ENCODE data around the gene ERVK3-1.
"Not testable (repeated sequence)": the region's sequence is repeated elsewhere in the genome, so short reads cannot be mapped to it uniquely, and the experiment has no call there.

The ERVK3-1 gene

DNA sequence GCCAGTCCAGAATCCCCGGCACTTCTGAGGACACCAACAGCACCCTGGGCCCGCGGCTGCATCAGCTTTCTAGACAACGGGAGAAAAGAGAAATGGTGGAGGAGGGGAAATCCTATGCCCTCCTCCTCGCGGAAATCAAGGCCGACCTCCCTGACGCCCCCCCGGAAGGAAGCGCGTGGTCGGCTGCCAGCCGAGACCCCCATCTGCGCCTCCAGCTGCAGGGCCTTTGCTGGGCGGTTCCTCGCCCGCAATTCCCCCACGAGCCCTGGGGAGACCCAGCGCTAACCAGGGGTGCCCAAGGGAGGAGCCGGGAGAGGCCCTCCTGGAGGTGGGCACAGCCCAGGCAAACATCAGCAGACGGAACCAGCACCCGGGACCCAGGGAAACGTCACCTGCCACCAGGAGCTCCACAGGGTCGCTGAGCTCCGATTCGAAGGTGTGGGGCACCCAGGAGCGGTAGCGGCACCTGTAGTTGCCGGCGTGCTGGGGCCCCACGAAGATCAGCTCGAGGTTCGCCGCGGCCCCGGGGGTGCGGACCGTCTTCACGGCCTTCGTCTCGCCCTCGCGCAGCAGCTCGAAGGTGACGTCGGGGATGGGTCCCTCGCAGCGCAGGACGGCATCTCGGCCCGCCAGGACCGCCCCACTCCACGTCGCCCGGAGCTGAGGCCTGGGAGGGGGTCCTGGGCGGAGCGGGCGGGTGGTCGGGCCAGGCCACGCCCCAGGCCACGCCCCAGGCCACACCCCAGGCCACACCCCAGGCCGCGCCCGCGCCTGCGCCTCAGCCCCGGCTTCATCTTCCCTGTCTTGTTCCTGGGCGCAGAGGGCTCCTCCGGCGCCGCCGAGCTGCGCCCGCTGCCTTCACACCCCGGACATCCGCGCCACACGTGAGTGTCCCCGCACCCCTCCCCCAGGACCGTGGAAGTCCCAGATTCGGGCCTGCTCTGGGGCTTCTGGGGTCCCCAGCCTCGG, 42.1 kb downstream of the ERVK3-1 start:
- DNase-seq: peak; percentile 48

- not testable (repeated sequence) for DNase-seq
These were observed 42.9 kb downstream of the ERVK3-1 start for GRCh38 chr19:58348080-58348479.

GRCh38 chr19:58349590-58349989, 44.4 kb downstream of the ERVK3-1 start:
- DNase-seq: no peak

GRCh38 chr19:58350001-58350861, 45.1 kb downstream of the ERVK3-1 start:
- DNase-seq: no peak

GRCh38 chr19:58350871-58351557, 45.8 kb downstream of the ERVK3-1 start:
- DNase-seq: no peak

DNA sequence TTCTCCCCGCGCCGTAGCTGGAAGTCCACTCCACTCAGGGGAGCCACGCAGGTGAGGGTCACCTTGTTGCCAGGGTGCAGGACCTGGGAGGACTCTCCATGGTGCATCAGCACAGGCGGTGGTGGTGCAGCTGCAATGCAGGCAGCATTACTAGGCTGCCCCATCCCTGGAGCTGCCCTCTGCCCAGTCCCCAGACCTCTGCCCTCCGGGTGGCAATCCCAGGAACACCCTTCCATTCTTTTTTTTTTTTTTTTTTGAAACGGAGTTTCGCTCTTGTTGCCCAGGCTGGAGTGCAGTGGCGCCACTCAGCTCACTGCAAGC, 46.3 kb downstream of the ERVK3-1 start:
- DNase-seq: no peak

GRCh38 chr19:58351990-58352755, 47.0 kb downstream of the ERVK3-1 start:
- no peak for DNase-seq

- no peak for DNase-seq
These were observed 47.8 kb downstream of the ERVK3-1 start, which contains the start of gene A1BG for GRCh38 chr19:58352760-58353671. Gene A1BG, minus strand, starts transcription at chr19:58353492. Its CDS starts 55 bp downstream, at chr19:58353437.

- no peak for DNase-seq
These were observed 48.7 kb downstream of the ERVK3-1 start for GRCh38 chr19:58353717-58354477.

- no peak for DNase-seq
These were observed 49.4 kb downstream of the ERVK3-1 start for GRCh38 chr19:58354478-58355030.

- no peak for DNase-seq
These were observed 50.1 kb downstream of the ERVK3-1 start for GRCh38 chr19:58355215-58355796.

DNA sequence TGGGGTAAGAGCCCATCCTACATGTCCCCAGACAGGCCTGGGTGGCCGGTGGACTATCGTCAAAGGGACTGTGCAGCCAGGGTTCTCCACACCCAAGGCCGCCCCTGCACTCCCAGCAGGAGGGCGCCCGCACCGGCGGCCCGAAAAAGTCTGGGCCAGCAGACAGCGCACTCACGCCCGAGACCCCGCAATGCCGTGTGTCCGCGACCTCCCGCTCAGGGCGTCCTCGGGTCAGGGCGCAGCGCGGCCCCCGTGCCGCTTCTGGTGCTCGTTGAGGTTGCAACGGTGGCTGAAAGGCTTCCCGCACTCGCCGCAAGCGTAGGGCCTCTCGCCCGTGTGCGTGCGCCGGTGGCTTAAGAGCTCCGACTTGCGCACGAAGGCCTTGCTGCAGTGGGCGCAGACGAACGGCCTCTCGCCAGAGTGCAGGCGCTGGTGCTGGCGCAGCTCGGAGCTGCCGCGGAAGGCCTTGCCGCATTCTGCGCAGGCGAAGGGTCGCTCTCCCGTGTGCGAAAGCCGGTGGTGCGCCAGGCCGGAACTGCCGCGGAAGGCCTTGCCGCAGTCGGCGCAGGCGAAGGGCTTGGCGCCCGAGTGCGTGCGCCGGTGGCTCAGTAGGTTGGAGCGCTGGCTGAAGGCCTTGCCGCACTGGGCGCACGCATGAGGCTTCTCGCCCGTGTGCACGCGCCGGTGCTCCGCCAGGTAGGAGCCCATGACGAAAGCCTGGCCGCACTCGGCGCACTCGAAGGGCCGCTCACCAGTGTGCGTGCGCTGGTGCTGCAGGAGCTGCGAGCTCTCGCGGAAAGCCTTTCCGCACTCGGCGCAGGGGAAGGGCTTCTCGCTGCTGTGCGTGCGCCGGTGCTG, 51.0 kb downstream of the ERVK3-1 start:
- DNase-seq: peak; percentile 35

GRCh38 chr19:58356766-58357480, 51.7 kb downstream of the ERVK3-1 start:
- no peak for DNase-seq

- DNase-seq: no peak
These were observed 52.4 kb downstream of the ERVK3-1 start for GRCh38 chr19:58357481-58358145.

DNA sequence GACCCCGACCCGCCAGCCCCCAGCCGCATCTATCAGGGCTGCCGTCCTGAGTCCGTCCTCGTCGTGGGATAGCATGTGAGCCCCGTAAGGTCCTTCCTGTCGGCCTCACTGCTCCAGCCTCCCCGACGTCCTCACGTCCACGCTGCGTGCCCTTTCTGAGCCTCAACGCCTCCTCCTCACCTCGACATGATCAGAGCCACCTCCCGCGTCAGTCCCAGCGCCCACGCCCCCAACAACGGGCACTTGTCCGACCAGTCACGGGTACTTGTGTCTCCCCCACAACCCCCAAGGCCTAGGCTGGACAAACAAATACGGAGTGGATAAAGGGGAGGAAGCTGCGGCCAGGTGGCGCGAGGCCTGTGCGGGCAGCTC, 56.7 kb downstream of the ERVK3-1 start:
- peak; percentile 45 for DNase-seq

DNA sequence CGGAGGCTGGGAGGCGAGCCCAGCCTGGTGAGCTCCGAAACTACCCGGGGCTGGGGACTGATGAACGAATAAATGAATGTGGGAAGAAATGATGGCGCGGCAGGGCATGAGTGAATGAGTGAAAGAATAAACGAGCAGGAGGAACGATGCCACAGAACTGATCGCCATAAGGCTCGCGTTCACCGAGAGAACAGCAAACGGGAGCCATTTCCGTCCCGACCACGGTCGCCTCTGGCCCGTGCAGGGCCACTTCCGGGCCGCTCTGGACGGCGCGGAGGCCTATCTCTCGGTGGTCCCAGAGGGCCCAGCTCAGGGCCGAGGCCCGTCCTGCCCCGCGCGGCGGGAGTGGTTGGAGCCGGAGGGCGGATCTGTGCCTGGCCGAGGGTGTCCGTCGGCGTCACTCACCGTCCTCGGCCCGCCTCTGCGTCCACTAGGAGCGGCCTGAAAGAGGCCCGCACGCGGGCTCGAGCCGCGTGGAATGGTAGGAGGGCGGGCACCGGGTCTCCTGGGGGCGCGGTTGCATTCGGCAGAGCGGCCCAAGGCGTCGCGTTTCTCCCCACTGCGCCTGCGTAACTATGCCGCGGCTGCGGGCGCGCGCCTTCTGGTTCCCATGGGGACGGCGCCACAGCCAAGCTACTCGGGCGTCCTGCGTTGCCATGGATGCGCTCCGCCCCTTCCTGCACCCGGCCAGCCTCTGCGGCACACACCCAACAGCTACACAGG, 57.3 kb downstream of the ERVK3-1 start, which contains the start of gene ZNF497:
Gene ZNF497 (minus strand): TSS at position 480 of the 723 bp plus-strand sequence. CDS start 5,116 bp downstream, outside the sequence.
- peak; percentile 96 for DNase-seq

DNA sequence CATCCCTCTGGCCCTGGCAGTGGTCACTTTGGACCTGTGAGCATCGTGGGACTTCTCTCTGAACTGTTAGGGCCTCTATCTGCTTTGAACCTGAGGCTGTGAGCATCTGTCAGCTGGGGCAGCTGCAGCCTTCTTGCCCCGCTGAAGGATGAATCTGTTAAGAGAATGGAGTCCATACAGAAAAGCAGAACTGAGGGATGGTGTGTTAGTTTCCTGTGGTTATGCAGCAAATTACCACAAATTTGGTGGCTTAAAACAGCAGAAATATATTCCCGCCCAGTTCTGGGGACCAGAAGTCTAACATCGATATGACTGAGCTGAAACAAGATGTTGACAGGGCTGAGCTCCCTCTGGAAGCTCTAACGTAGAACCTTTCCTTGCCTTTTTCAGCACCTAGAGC, 59.0 kb downstream of the ERVK3-1 start:
- no peak for DNase-seq

Data from stimulated activated naive CD4-positive, alpha-beta T cell treated with Interleukin-2 at 50 U/mL for 16 hours (primary cell).